Neuronal stem cell (in vitro differentiated cells): Measurements from ENCODE around the gene CPT1A.
A peak's percentile ranks its signal among the peaks of the same experiment; 100 is the strongest.

Source experiments
- DNase-seq: peaks from one replicate; pipeline ENCODE4 v3.0.0-alpha.2; 2013; ENCODE audit warnings: low spot score
- H2AFZ ChIP-seq: one replicate; pipeline ENCODE4 v1.6.1; 2013; ENCODE audit warnings: mild to moderate bottlenecking, low read length, inconsistent platforms
- H2AK5ac ChIP-seq: 2 replicates; pipeline ENCODE4 v1.6.1; 2013; ENCODE audit warnings: low read depth, mild to moderate bottlenecking, inconsistent platforms, low read length, moderate library complexity, mixed read lengths
- H2BK120ac ChIP-seq: 2 replicates; pipeline ENCODE4 v1.6.1; 2013; ENCODE audit warnings: low read depth, mild to moderate bottlenecking, inconsistent platforms, low read length, moderate library complexity, mixed read lengths
- H2BK12ac ChIP-seq: one replicate; pipeline ENCODE4 v1.6.1; 2013; ENCODE audit warnings: low read length, inconsistent platforms
- H2BK15ac ChIP-seq: 2 replicates; pipeline ENCODE4 v1.6.1; 2013; ENCODE audit warnings: mild to moderate bottlenecking, low read length, inconsistent platforms, mixed read lengths
- H2BK5ac ChIP-seq: one replicate; pipeline ENCODE4 v1.6.1; 2013; ENCODE audit warnings: inconsistent platforms, mild to moderate bottlenecking, low read length, moderate library complexity
- H3K14ac ChIP-seq: one replicate; pipeline ENCODE4 v1.6.1; 2013; ENCODE audit warnings: low read length, inconsistent platforms
- H3K18ac ChIP-seq: 2 replicates; pipeline ENCODE4 v1.6.1; 2013; ENCODE audit warnings: low read length, inconsistent platforms
- H3K23ac ChIP-seq: 2 replicates; pipeline ENCODE4 v1.6.1; 2013; ENCODE audit warnings: low read depth, mild to moderate bottlenecking, mixed read lengths, low read length, inconsistent platforms; ENCODE audit not compliant: poor library complexity
- H3K27ac ChIP-seq: replicated peaks from 3 replicates; pipeline ENCODE4 v1.5.1; 2013; ENCODE audit warnings: low read length, inconsistent platforms
- H3K27me3 ChIP-seq, 3 experiments: 2 replicates each; pipeline ENCODE4 v1.6.1; 2013; ENCODE audit warnings: low read length in 3 of 3, mild to moderate bottlenecking in 2 of 3, inconsistent platforms in 1 of 3, low read depth in 1 of 3, mixed read lengths in 1 of 3, moderate library complexity in 1 of 3; ENCODE audit not compliant: control insufficient read depth in 3 of 3, insufficient read depth in 3 of 3
- H3K36me3 ChIP-seq, 2 donors: replicated peaks in 1 of 2; 2 replicates each; pipeline ENCODE4 v1.6.1; 2013; ENCODE audit warnings: low read length in 2 of 2; ENCODE audit not compliant: control insufficient read depth in 2 of 2, insufficient read depth in 2 of 2
- H3K4ac ChIP-seq: 2 replicates; pipeline ENCODE4 v1.6.1; 2013; ENCODE audit warnings: inconsistent platforms, mild to moderate bottlenecking, low read length, moderate library complexity
- H3K4me1 ChIP-seq, 2 donors: 1 replicate in 1 of 2; 2 replicates in 1 of 2; pipeline ENCODE4 v1.6.1; 2013; ENCODE audit warnings: low read length in 2 of 2, low read depth in 1 of 2; ENCODE audit not compliant: control insufficient read depth in 2 of 2, insufficient read depth in 1 of 2
- H3K4me2 ChIP-seq: one replicate; pipeline ENCODE4 v1.6.1; 2013; ENCODE audit warnings: mild to moderate bottlenecking, low read length, inconsistent platforms; ENCODE audit not compliant: insufficient read depth, poor library complexity, severe bottlenecking
- H3K4me3 ChIP-seq, 2 donors: 2 replicates each; pipeline ENCODE4 v1.5.1; 2013; ENCODE audit warnings: low read length in 2 of 2, mild to moderate bottlenecking in 2 of 2, inconsistent platforms in 1 of 2, moderate library complexity in 1 of 2
- H3K79me1 ChIP-seq: one replicate; pipeline ENCODE4 v1.6.1; 2013; ENCODE audit warnings: low read depth, mild to moderate bottlenecking, inconsistent platforms, low read length, moderate library complexity
- H3K9ac ChIP-seq: one replicate; pipeline ENCODE4 v1.6.1; 2013; ENCODE audit warnings: mild to moderate bottlenecking, low read depth, low read length, inconsistent platforms; ENCODE audit not compliant: poor library complexity
- H3K9me3 ChIP-seq, 2 donors: replicated peaks in 1 of 2; 2 replicates each; pipeline versions ENCODE3 to v1.6.1; 2013; ENCODE audit warnings: low read length in 2 of 2, mild to moderate bottlenecking in 2 of 2, inconsistent platforms in 1 of 2, low read depth in 1 of 2, mixed read lengths in 1 of 2, moderate library complexity in 1 of 2; ENCODE audit not compliant: control insufficient read depth in 2 of 2, insufficient read depth in 1 of 2
- H4K8ac ChIP-seq: one replicate; pipeline ENCODE4 v1.6.1; 2013; ENCODE audit warnings: low read depth, mild to moderate bottlenecking, inconsistent platforms, low read length, moderate library complexity
- H4K91ac ChIP-seq: one replicate; pipeline ENCODE4 v1.6.1; 2013; ENCODE audit warnings: low read length, low read depth, mild to moderate bottlenecking, inconsistent platforms; ENCODE audit not compliant: poor library complexity
- WGBS, 2 donors: extraction: QIAGEN DNeasy Blood & Tissue Kit; methylation state at CpG; one replicate each; pipeline ENCODE4 v1.1.7; 2013; ENCODE audit warnings: missing lambda C conversion rate in 2 of 2, mixed read lengths in 1 of 2; ENCODE audit not compliant: insufficient read length in 2 of 2, insufficient replicate concordance in 1 of 2; ENCODE audit errors: extremely low coverage in 2 of 2; 5-methylcytosine and 5-hydroxymethylcytosine counted together

The CPT1A gene

GRCh38 chr11:68816917-68817419 is 24.7 kb downstream of the CPT1A start:
- Histone ChIP-seq H3K14ac (peak overlapping the region; percentile 56), H4K91ac (no peak overlapping the region), H2BK120ac (no peak overlapping the region), H3K9ac (no peak overlapping the region), H3K36me3 (no peaks in the 10 kb centered on the region), H2AK5ac (no peak overlapping the region), H3K4me2 (no peak overlapping the region), H2AFZ (no peak overlapping the region), H3K27me3 (no peaks in the 10 kb centered on the region), H3K9me3 (no peaks in the 10 kb centered on the region), H3K23ac (no peak overlapping the region), H2BK5ac (no peak overlapping the region), H3K4me1 (no peaks in the 10 kb centered on the region), H2BK15ac (no peak overlapping the region), H3K79me1 (no peaks in the 10 kb centered on the region), H2BK12ac (no peak overlapping the region), H4K8ac (peak overlapping the region; percentile 30), H3K4me3 (no peak overlapping the region), H3K18ac (peak overlapping the region; percentile 17), H3K27ac (no peak overlapping the region), H3K4ac (no peak overlapping the region)
- no CpG with 5 or more reads among the region's 7 CpGs for WGBS, 2 donors
- DNase-seq, result no peak

- Histone ChIP-seq H2BK5ac (no peak overlapping the region), H2BK15ac (no peak overlapping the region), H2AK5ac (peak overlapping the region; percentile 47), H3K14ac (no peak overlapping the region), H4K8ac (no peak overlapping the region), H3K4me3 (no peak overlapping the region), H2AFZ (no peak overlapping the region), H3K4me1 (no peaks in the 10 kb centered on the region), H2BK12ac (no peak overlapping the region), H3K9me3 (no peaks in the 10 kb centered on the region), H3K23ac (no peak overlapping the region), H3K4me2 (no peak overlapping the region), H3K27me3 (no peaks in the 10 kb centered on the region), H3K9ac (no peak overlapping the region), H3K79me1 (no peaks in the 10 kb centered on the region), H3K36me3 (no peaks in the 10 kb centered on the region), H3K4ac (no peak overlapping the region), H2BK120ac (no peak overlapping the region), H4K91ac (no peak overlapping the region), H3K18ac (peak overlapping the region; percentile 91), H3K27ac (no peak overlapping the region)
- no peak for DNase-seq
- WGBS, 2 donors, result no CpG with 5 or more reads among the region's 22 CpGs
These were observed 25.4 kb downstream of the CPT1A start for GRCh38 chr11:68816251-68816776.

- H2BK120ac ChIP-seq, result no peak overlapping the region
- H3K18ac ChIP-seq, result peak overlapping the region; percentile 28
- H4K91ac ChIP-seq, result no peak overlapping the region
- H2AFZ ChIP-seq, result no peak overlapping the region
- no peak overlapping the region for H3K27ac ChIP-seq
- no peaks in the 10 kb centered on the region for H3K27me3 ChIP-seq
- H3K36me3 ChIP-seq, result no peaks in the 10 kb centered on the region
- DNase-seq, result no peak
- H3K4me1 ChIP-seq, result no peaks in the 10 kb centered on the region
- H3K23ac ChIP-seq, result no peak overlapping the region
- H3K4me2 ChIP-seq, result no peak overlapping the region
- H2AK5ac ChIP-seq, result no peak overlapping the region
- no CpG with 5 or more reads among the region's 11 CpGs for WGBS, 2 donors
- no peak overlapping the region for H4K8ac ChIP-seq
- no peaks in the 10 kb centered on the region for H3K79me1 ChIP-seq
- no peak overlapping the region for H3K4ac ChIP-seq
- H2BK15ac ChIP-seq, result no peak overlapping the region
- H3K9ac ChIP-seq, result no peak overlapping the region
- no peak overlapping the region for H3K14ac ChIP-seq
- H2BK12ac ChIP-seq, result no peak overlapping the region
- H3K4me3 ChIP-seq, result no peak overlapping the region
- H3K9me3 ChIP-seq, result no peaks in the 10 kb centered on the region
- no peak overlapping the region for H2BK5ac ChIP-seq
These were observed 27.9 kb downstream of the CPT1A start for GRCh38 chr11:68813773-68814172.

GRCh38 chr11:68812526-68812925 is 29.2 kb downstream of the CPT1A start:
- no peak for DNase-seq
- Histone ChIP-seq H3K9ac (no peak overlapping the region), H3K4me1 (peaks cover 0 to under 1% of the 10 kb centered on the region in 2 donors)

More at GRCh38 chr11:68812526-68812925, 29.2 kb downstream of the CPT1A start:
- no peak overlapping the region for H2BK5ac ChIP-seq
- H3K79me1 ChIP-seq, result no peaks in the 10 kb centered on the region
- no peak overlapping the region for H3K27ac ChIP-seq
- H2BK12ac ChIP-seq, result no peak overlapping the region
- no CpG with 5 or more reads among the region's 15 CpGs for WGBS, 2 donors
- no peaks in the 10 kb centered on the region for H3K36me3 ChIP-seq
- no peak overlapping the region for H2BK120ac ChIP-seq
- H3K4me2 ChIP-seq, result no peak overlapping the region
- no peak overlapping the region for H4K8ac ChIP-seq
- peak overlapping the region; percentile 35 for H2AK5ac ChIP-seq
- peak overlapping the region; percentile 83 for H3K18ac ChIP-seq
- no peaks in the 10 kb centered on the region for H3K27me3 ChIP-seq
- H3K4ac ChIP-seq, result no peak overlapping the region
- H2BK15ac ChIP-seq, result peak overlapping the region; percentile 27
- no peaks in the 10 kb centered on the region for H3K9me3 ChIP-seq
- H3K14ac ChIP-seq, result no peak overlapping the region
- no peak overlapping the region for H4K91ac ChIP-seq
- H3K4me3 ChIP-seq, result no peak overlapping the region
- H2AFZ ChIP-seq, result no peak overlapping the region
- peak overlapping the region; percentile 27 for H3K23ac ChIP-seq
